Measurements from ENCODE around the gene FSCN2. TPM values are rescaled to one million over a fixed set of nuclear protein-coding genes. Genes with fewer than 3 reads are reported as not detected.

FSCN2 gene
- total RNA-seq, 1 experiment from 2014 or later = 1.6 TPM

- no peak overlapping the region for H2AFZ ChIP-seq (ENCODE audit: low read length)
- H3K14ac ChIP-seq (ENCODE audit: insufficient read depth, low read length) = no peak overlapping the region
- H4K91ac ChIP-seq (ENCODE audit: insufficient read length, low read depth, low read length) = no peak overlapping the region
- H3K79me1 ChIP-seq (ENCODE audit: insufficient read depth, low read depth, low read length, poor library complexity, severe bottlenecking) = peaks cover 2% of the 10 kb centered on the region
- H3K56ac ChIP-seq (ENCODE audit: insufficient read length, low read depth, low read length) = no peak overlapping the region
- Mint-ChIP-seq H3K9me3 (no peaks in the 10 kb centered on the region), H3K27me3 (ENCODE audit: low read depth) (peaks cover 34% of the 10 kb centered on the region), H3K4me1 (peaks cover 21 to 25% of the 10 kb centered on the region in 2 experiments), H3K4me3 (peak overlapping the region; percentile 49 to 67; a peak in 3 of 5 replicates), H3K36me3 (ENCODE audit: insufficient read depth in 1 of 3, low read depth in 3 of 3) (peaks cover 0 to 5% (median 0%) of the 10 kb centered on the region in 3 experiments; a peak in 1 of 7 replicates), H3K27ac (no peak overlapping the region)
- H3K9ac ChIP-seq (ENCODE audit: extremely low read depth, insufficient read length, low read length) = no peak overlapping the region
- H2BK20ac ChIP-seq (ENCODE audit: low read depth, low read length, poor library complexity, severe bottlenecking) = no peak overlapping the region
- no peak overlapping the region for H2AK5ac ChIP-seq (ENCODE audit: insufficient read length, low read length)
- peak; percentile 70 for DNase-seq
- no CpG with 5 or more reads among the region's 24 CpGs for WGBS (ENCODE audit: extremely low coverage, insufficient read length, low lambda C conversion rate)
- peaks cover 30% of the 10 kb centered on the region for H3K23me2 ChIP-seq (ENCODE audit: insufficient read length, low read depth, low read length, poor library complexity, severe bottlenecking)
- H3K79me2 ChIP-seq (ENCODE audit: insufficient read depth, low read length) = peaks cover 7% of the 10 kb centered on the region; the same call in 1 of the 2 replicates
- H2BK120ac ChIP-seq (ENCODE audit: low read depth, low read length, poor library complexity, severe bottlenecking) = no peak overlapping the region
- no peak overlapping the region for H4K8ac ChIP-seq (replicated peaks; ENCODE audit: insufficient read length, low read depth, low read length)
- no peaks in the 10 kb centered on the region; the same call in 1 of the 2 replicates for H3K27me3 ChIP-seq (ENCODE audit: insufficient read depth, low read length)
- H3K18ac ChIP-seq (ENCODE audit: insufficient read length, low read depth, low read length) = no peak overlapping the region
- H3K9me3 ChIP-seq (ENCODE audit: control insufficient read depth, low read depth, low read length) = no peaks in the 10 kb centered on the region
- H3T11ph ChIP-seq (ENCODE audit: low read length) = no peak overlapping the region
- no peak overlapping the region for H3K4me2 ChIP-seq (ENCODE audit: insufficient read depth, insufficient read length, low read length)
- no peak overlapping the region for H4K5ac ChIP-seq (ENCODE audit: insufficient read length, low read depth, low read length)
- no peak overlapping the region for H2BK12ac ChIP-seq (ENCODE audit: insufficient read length, low read depth, low read length)
- no peak overlapping the region for H3K23ac ChIP-seq (ENCODE audit: insufficient read length, low read depth, low read length)
- no peak overlapping the region for H2BK5ac ChIP-seq (ENCODE audit: insufficient read length, low read length)
- peaks cover 4% of the 10 kb centered on the region; the same call in 1 of the 2 replicates for H3K4me1 ChIP-seq (ENCODE audit: insufficient read depth, low read length)
- H3K4ac ChIP-seq (ENCODE audit: low read depth, low read length) = no peak overlapping the region
- TF ChIP-seq, protein P1, sequence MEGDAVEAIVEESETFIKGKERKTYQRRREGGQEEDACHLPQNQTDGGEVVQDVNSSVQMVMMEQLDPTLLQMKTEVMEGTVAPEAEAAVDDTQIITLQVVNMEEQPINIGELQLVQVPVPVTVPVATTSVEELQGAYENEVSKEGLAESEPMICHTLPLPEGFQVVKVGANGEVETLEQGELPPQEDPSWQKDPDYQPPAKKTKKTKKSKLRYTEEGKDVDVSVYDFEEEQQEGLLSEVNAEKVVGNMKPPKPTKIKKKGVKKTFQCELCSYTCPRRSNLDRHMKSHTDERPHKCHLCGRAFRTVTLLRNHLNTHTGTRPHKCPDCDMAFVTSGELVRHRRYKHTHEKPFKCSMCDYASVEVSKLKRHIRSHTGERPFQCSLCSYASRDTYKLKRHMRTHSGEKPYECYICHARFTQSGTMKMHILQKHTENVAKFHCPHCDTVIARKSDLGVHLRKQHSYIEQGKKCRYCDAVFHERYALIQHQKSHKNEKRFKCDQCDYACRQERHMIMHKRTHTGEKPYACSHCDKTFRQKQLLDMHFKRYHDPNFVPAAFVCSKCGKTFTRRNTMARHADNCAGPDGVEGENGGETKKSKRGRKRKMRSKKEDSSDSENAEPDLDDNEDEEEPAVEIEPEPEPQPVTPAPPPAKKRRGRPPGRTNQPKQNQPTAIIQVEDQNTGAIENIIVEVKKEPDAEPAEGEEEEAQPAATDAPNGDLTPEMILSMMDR (conservative IDR thresholded peaks at IDR 0.05) = no peak
- H2BK15ac ChIP-seq (ENCODE audit: low read depth, low read length) = no peak overlapping the region
- H3K27ac ChIP-seq (ENCODE audit: insufficient read length, low read depth, low read length) = no peak overlapping the region
- H4K20me1 ChIP-seq (ENCODE audit: control insufficient read depth, insufficient read depth, insufficient read length) = no peaks in the 10 kb centered on the region
Measured at GRCh38 chr17:81517339-81518112, 10.7 kb upstream of the FSCN2 start.
